ENCODE results near the gene DLG1. TPM values are rescaled to one million over a fixed set of nuclear protein-coding genes. Genes with fewer than 3 reads are reported as not detected.
A peak's percentile ranks its signal among the peaks of the same experiment; 100 is the strongest.

DLG1 gene
- total and polyA plus RNA-seq, 2 donors from 2014 or later = 19.4 to 101 TPM

DNA sequence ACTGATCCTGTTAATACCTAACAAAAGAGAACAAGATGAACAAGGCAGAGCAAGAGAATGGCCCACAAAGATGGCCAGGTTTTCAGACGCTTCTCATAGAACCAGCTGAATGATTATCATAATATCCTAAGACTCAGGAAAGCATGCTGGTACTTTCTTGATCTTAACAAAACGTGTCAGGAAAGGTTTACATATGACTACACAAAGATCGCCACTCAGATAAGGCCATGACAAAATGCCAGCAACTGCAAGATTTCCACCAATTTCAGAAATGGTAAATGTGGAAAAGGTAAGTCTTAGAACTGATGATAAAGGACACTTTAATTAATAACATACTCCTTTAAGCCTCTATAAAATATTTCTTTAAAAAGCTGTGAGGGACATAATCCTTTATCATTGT, 108.8 kb downstream of the DLG1 start:
- Histone ChIP-seq H3K27me3 (ENCODE audit: control insufficient read depth, insufficient read depth, low read length) (no peaks in the 10 kb centered on the region), H3K9me3 (ENCODE audit: control insufficient read depth in 2 of 3, insufficient read depth in 1 of 3, low read length in 3 of 3) (no peaks in the 10 kb centered on the region), H3K4me1 (ENCODE audit: control insufficient read depth in 2 of 3, insufficient read depth in 2 of 3, low read depth in 1 of 3, low read length in 3 of 3) (no peaks in the 10 kb centered on the region), H3K4me3 (ENCODE audit: low read length in 3 of 3) (no peak overlapping the region), H3K27ac (ENCODE audit: low read depth in 2 of 2, low read length in 2 of 2) (no peak overlapping the region), H3K36me3 (ENCODE audit: control insufficient read depth in 2 of 3, insufficient read depth in 3 of 3, low read length in 3 of 3) (no peaks in the 10 kb centered on the region), H3K9ac (ENCODE audit: low read length in 3 of 3) (no peak overlapping the region)
- TF ChIP-seq, protein P1, sequence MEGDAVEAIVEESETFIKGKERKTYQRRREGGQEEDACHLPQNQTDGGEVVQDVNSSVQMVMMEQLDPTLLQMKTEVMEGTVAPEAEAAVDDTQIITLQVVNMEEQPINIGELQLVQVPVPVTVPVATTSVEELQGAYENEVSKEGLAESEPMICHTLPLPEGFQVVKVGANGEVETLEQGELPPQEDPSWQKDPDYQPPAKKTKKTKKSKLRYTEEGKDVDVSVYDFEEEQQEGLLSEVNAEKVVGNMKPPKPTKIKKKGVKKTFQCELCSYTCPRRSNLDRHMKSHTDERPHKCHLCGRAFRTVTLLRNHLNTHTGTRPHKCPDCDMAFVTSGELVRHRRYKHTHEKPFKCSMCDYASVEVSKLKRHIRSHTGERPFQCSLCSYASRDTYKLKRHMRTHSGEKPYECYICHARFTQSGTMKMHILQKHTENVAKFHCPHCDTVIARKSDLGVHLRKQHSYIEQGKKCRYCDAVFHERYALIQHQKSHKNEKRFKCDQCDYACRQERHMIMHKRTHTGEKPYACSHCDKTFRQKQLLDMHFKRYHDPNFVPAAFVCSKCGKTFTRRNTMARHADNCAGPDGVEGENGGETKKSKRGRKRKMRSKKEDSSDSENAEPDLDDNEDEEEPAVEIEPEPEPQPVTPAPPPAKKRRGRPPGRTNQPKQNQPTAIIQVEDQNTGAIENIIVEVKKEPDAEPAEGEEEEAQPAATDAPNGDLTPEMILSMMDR (IDR thresholded peaks at IDR 0.05; ENCODE audit: borderline replicate concordance, extremely low read depth, insufficient read depth) = no peak
- FAIRE-seq (no peak), DNase-seq (no peak)
- intact Hi-C loops (cut with DNase I) = no loop called here

DNA sequence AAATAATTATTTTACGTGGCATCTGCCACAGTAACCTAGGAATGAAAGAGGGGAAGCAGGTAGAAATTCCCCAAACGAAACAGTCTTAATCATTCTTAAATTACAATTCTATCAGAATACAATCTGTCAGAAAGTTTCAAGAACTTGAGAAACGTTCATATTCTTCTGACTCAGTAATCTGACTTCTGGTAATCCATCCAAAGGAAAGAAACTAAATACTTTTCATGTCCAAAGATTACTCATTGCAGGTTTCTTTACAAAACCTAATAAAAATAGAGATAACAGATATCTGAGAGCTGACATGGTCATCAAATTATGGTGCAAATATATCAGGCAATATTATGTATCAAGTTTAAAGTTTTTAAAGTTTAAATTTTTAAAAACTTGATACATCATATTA, 109.4 kb downstream of the DLG1 start:
- Histone ChIP-seq H3K9me3 (ENCODE audit: control insufficient read depth in 2 of 3, insufficient read depth in 1 of 3, low read length in 3 of 3) (no peaks in the 10 kb centered on the region), H3K9ac (ENCODE audit: low read length in 3 of 3) (no peak overlapping the region), H3K36me3 (ENCODE audit: control insufficient read depth in 2 of 3, insufficient read depth in 3 of 3, low read length in 3 of 3) (no peaks in the 10 kb centered on the region), H3K4me1 (ENCODE audit: control insufficient read depth in 2 of 3, insufficient read depth in 2 of 3, low read depth in 1 of 3, low read length in 3 of 3) (no peaks in the 10 kb centered on the region), H3K27me3 (ENCODE audit: control insufficient read depth, insufficient read depth, low read length) (no peaks in the 10 kb centered on the region), H3K4me3 (ENCODE audit: low read length in 3 of 3) (no peak overlapping the region), H3K27ac (ENCODE audit: low read depth in 2 of 2, low read length in 2 of 2) (no peak overlapping the region)
- intact Hi-C loops (cut with DNase I) = no loop called here
- DNase-seq (no peak), FAIRE-seq (peak; percentile 49)
- TF ChIP-seq, protein P1 (IDR thresholded peaks at IDR 0.05; ENCODE audit: borderline replicate concordance, extremely low read depth, insufficient read depth) = no peak

DNA sequence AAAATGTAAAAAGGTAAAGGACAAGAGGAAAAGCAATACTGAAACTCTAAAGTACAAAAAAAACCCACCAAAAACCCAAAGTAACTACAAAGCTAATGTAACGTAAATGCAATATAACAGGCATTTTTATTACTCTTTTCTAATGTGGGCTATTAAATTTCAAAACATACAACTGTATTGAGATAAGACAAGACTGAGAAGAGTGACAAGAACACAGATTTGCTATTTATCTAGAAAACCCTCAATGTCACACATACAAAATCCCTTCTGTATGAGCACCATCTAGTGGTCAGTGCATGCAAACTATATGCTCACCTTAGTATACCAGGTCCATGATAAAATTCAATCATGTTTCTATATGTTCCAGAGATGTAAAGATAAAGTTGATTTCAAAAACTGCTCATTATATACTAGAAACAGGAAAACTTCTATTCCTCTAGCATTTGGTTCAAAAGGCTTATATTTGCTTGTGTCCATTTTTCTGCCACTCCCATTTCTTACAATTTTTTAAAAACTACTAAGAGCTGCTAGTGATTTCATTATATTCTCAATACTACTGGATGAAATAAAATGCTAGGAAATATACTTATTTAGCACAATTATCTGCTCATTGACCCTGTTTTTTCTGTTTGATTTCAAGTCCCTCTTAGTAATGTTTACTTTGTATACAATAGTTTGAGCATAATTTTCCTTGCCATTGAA, 111.4 kb downstream of the DLG1 start:
- Histone ChIP-seq H3K36me3 (ENCODE audit: control insufficient read depth in 2 of 3, insufficient read depth in 3 of 3, low read length in 3 of 3) (no peaks in the 10 kb centered on the region), H3K9me3 (ENCODE audit: control insufficient read depth in 2 of 3, insufficient read depth in 1 of 3, low read length in 3 of 3) (no peaks in the 10 kb centered on the region), H3K27me3 (ENCODE audit: control insufficient read depth, insufficient read depth, low read length) (no peaks in the 10 kb centered on the region), H3K4me1 (ENCODE audit: control insufficient read depth in 2 of 3, insufficient read depth in 2 of 3, low read depth in 1 of 3, low read length in 3 of 3) (no peaks in the 10 kb centered on the region), H3K9ac (ENCODE audit: low read length in 3 of 3) (no peak overlapping the region), H3K4me3 (ENCODE audit: low read length in 3 of 3) (no peak overlapping the region), H3K27ac (ENCODE audit: low read depth in 2 of 2, low read length in 2 of 2) (no peak overlapping the region)
- DNase-seq = peak in 2 of 5 donors; percentile 68 to 83
- peak; percentile 82 for FAIRE-seq
- intact Hi-C loops (cut with DNase I) = no loop called here
- TF ChIP-seq, protein P1 (IDR thresholded peaks at IDR 0.05; ENCODE audit: borderline replicate concordance, extremely low read depth, insufficient read depth) = peak; percentile 73

DNA sequence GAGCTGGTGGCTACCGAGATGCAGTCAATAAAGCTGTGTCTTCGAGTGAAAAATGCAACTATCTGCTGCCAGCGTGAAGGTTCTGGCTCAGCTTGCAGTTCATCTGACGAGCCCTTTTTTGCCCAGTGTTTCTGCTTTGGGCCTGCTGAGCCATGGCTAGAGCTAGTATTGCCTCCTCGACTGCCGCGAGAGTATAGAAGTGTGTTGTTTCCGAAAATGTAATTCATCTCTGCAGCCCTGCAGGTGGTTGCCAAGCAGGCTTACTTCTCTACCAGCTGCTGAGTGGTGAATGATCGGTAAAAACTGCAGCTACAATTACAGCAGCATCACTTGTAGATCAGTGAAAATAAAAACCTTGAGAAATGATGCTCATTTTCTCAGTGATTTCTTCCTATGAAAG, 114.8 kb downstream of the DLG1 start:
- Histone ChIP-seq H3K9ac (ENCODE audit: low read length in 3 of 3) (no peak overlapping the region), H3K4me3 (ENCODE audit: low read length in 3 of 3) (no peak overlapping the region), H3K27me3 (ENCODE audit: control insufficient read depth, insufficient read depth, low read length) (no peaks in the 10 kb centered on the region), H3K4me1 (ENCODE audit: control insufficient read depth in 2 of 3, insufficient read depth in 2 of 3, low read depth in 1 of 3, low read length in 3 of 3) (no peaks in the 10 kb centered on the region), H3K36me3 (ENCODE audit: control insufficient read depth in 2 of 3, insufficient read depth in 3 of 3, low read length in 3 of 3) (no peaks in the 10 kb centered on the region), H3K27ac (ENCODE audit: low read depth in 2 of 2, low read length in 2 of 2) (no peak overlapping the region), H3K9me3 (ENCODE audit: control insufficient read depth in 2 of 3, insufficient read depth in 1 of 3, low read length in 3 of 3) (no peaks in the 10 kb centered on the region)
- DNase-seq (no peak), FAIRE-seq (no peak)
- intact Hi-C loops (cut with DNase I) = no loop called here
- TF ChIP-seq, protein P1 (IDR thresholded peaks at IDR 0.05; ENCODE audit: borderline replicate concordance, extremely low read depth, insufficient read depth) = no peak
